Adrenal gland (tissue), 12 donors: ENCODE results near the gene AMPD2. TPM values are rescaled to one million over a fixed set of nuclear protein-coding genes. Genes with fewer than 3 reads are reported as not detected.

Experiments used
- DNase-seq, 7 donors: peaks; one replicate each; pipeline ENCODE4 v3.0.0-alpha.2; 2019 to 2020
- H3K27ac ChIP-seq, 5 donors: fragments of 200-600 bp; sonication (generic) in 4 of 5; 1 replicate in 3 of 5; 2 replicates in 2 of 5; pipeline versions ENCODE4 v1.5.1 to v1.8.0; 2016 to 2020; ENCODE audit warnings: mild to moderate bottlenecking in 1 of 5
- H3K27me3 ChIP-seq: fragments of 200-600 bp; 2 replicates; pipeline ENCODE4 v1.8.0; 2021
- H3K36me3 ChIP-seq, 2 donors: fragments of 200-600 bp; replicated peaks in 1 of 2; 1 replicate in 1 of 2; 2 replicates in 1 of 2; pipeline versions ENCODE4 v1.5.1 to v1.8.0; 2018 to 2022
- H3K4me1 ChIP-seq, 2 donors: fragments of 200-600 bp; replicated peaks in 1 of 2; 1 replicate in 1 of 2; 2 replicates in 1 of 2; pipeline versions ENCODE4 v1.5.1 to v1.8.0; 2018 to 2021
- H3K4me3 ChIP-seq, 4 donors: fragments of 200-600 bp; sonication (generic) in 3 of 4; one replicate each; pipeline ENCODE4 v1.5.1; 2016 to 2018
- H3K9me3 ChIP-seq, 3 donors: fragments of 200-600 bp; sonication (generic) in 1 of 3; replicated peaks in 1 of 3; 1 replicate in 2 of 3; 2 replicates in 1 of 3; pipeline versions ENCODE4 v1.5.1 to v1.8.0; 2016 to 2021
- CTCF ChIP-seq, 6 experiments: fragments of 450-650 bp in 4 of 6; fragments of 200-600 bp in 2 of 6; sonication (generic) in 1 of 6; IDR thresholded peaks; 1 replicate in 5 of 6; 2 replicates in 1 of 6; pipeline versions ENCODE4 v1.5.1 to v1.8.0; 2016 to 2021; ENCODE audit warnings: antibody characterized with exemption in 6 of 6, mild to moderate bottlenecking in 2 of 6, moderate library complexity in 1 of 6
- POLR2A ChIP-seq, 2 donors: fragments of 450-650 bp; IDR thresholded peaks; one replicate each; pipeline ENCODE4 v1.6.1; 2017; ENCODE audit warnings: antibody characterized with exemption in 2 of 2, mild to moderate bottlenecking in 2 of 2, moderate library complexity in 1 of 2
- WGBS, 4 donors: extraction: QIAGEN DNeasy Blood & Tissue Kit in 2 of 4; methylation state at CpG; one replicate each; pipeline versions ENCODE4 v1.1.5 to v1.1.7; 2013 to 2017; 5-methylcytosine and 5-hydroxymethylcytosine counted together
- intact Hi-C, 2 donors: fragments of 100-400 bp; cut with DNase I; formaldehyde crosslinking; loops; one replicate each; pipeline versions ENCODE4 v1.14.1 to v1.15.0; 2022 to 2023
- polyA plus RNA-seq, 3 donors: library from polyadenylated mRNA; stranded (reverse); fragments of 200-250 nt in 2 of 3; fragments of 350-450 nt in 1 of 3; fragmentation: Illumina TruSeq in 1 of 3; extraction: RNeasy Lipid Tissue Mini Kit (QIAGEN cat#74804) in 1 of 3; gene quantifications; one replicate each; pipeline ENCODE4 v1.2.3, GENCODE V29; 2013 to 2014
- total RNA-seq, 9 donors: library from RNA; depleted of rRNA in 4 of 9; stranded (reverse); fragments of >200 nt in 4 of 9; fragments of 120-200 nt in 1 of 9; fragmentation: NEBNext Ultra II Directional in 1 of 9; extraction: Animal tissue kit (Norgen Biotek cat#: 25700) in 1 of 9; gene quantifications; one replicate each; pipeline versions ENCODE4 v1.1.0 to v1.2.4, GENCODE V29; 2013 to 2023
- donor health status: healthy with polysubstance abuse.
- donor health status: Bipolar disorder and iron deficiency.
- donor health status: DM: yes; HTN: yes; CAD: no.
- donor health status: DM: no; HTN: no; CAD: no.
- donor health status: DM: no; HTN: no; CAD: no.
- donor health status: DM: yes; HTN: yes; CAD: no.

The AMPD2 gene
- total and polyA plus RNA-seq, 12 donors, result 28.4 to 170 (median 69.2) TPM

- Histone ChIP-seq H3K4me3 (no peak overlapping the region), H3K27ac (no peak overlapping the region), H3K27me3 (no peaks in the 10 kb centered on the region), H3K4me1 (no peaks in the 10 kb centered on the region), H3K36me3 (peaks cover 0 to 33% of the 10 kb centered on the region in 2 donors), H3K9me3 (no peaks in the 10 kb centered on the region)
- intact Hi-C loops, result no loop called here
- TF ChIP-seq POLR2A (IDR thresholded peaks at IDR 0.05) (no peak), CTCF (IDR thresholded peaks at IDR 0.05) (no peak)
- no peak for DNase-seq
- 82 to 95% (median 93%) methylated on average over 2 of the region's 2 CpGs for WGBS, 4 donors
Measured at GRCh38 chr1:109595531-109595930, 24.1 kb upstream of the AMPD2 start.

DNA sequence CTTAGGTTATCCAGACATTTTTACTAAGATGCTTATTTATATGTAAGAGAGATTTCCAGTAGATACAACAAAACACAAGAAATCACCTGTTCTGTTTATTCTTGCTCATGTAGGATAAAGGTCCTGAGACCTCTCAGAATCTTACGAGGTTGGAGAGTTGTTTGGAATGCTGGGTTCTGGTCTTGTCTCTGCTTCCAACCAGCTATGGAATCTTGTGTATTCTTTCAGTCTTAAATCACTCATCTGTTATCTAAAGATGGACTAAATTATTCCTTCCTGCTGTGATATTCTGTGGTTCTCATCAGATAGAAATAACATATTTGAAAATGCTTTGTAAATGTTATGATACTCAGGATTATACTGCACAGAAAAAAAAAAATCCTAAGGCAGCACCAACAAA lies 21.5 kb upstream of the AMPD2 start:
- no peak for TF ChIP-seq CTCF (IDR thresholded peaks at IDR 0.05)
- TF ChIP-seq POLR2A (IDR thresholded peaks at IDR 0.05), result no peak

DNA sequence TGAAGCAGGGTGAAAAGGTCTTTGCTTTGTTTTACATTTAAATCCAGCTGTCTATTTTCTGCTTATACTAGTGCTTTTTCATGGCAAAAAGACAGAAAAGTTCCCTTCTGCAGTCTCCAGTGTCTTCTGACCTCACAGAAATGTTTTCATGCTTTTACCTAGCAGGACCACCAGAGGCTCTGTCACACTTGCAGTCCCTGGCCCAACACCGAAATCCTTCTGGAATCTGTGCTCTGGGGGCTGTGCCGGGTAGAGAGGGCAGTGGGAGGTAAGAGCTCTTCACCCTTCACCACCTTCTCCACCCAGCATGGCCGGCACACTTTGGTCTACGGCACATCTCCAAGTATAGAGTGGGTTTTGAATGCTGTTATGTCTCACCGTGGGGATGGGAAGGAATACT lies 21.0 kb upstream of the AMPD2 start:
- no peaks in the 10 kb centered on the region for H3K27me3 ChIP-seq
- no peak overlapping the region for H3K27ac ChIP-seq
- H3K4me1 ChIP-seq, result no peaks in the 10 kb centered on the region
- H3K9me3 ChIP-seq, result no peaks in the 10 kb centered on the region
- WGBS, 4 donors, result 83 to 95% (median 88%) methylated on average over 5 of the region's 5 CpGs
- TF ChIP-seq CTCF (IDR thresholded peaks at IDR 0.05), result no peak
- H3K36me3 ChIP-seq, result peaks cover 0 to 8% of the 10 kb centered on the region in 2 donors
- no peak overlapping the region for H3K4me3 ChIP-seq
- DNase-seq, result no peak
- intact Hi-C loops, result no loop called here

More for the DNA sequence above, 21.5 kb upstream of the AMPD2 start:
- H3K27ac ChIP-seq, result no peak overlapping the region
- intact Hi-C loops, result no loop called here
- no peaks in the 10 kb centered on the region for H3K9me3 ChIP-seq
- H3K4me1 ChIP-seq, result no peaks in the 10 kb centered on the region
- no peak overlapping the region for H3K4me3 ChIP-seq
- H3K36me3 ChIP-seq, result peaks cover 0 to 13% of the 10 kb centered on the region in 2 donors
- 71 to 100% (median 85%) methylated on average over 1 of the region's 1 CpG for WGBS, 4 donors
- H3K27me3 ChIP-seq, result no peaks in the 10 kb centered on the region
- DNase-seq, result no peak

GRCh38 chr1:109603229-109603628 lies 16.4 kb upstream of the AMPD2 start:
- H3K4me1 ChIP-seq, result no peaks in the 10 kb centered on the region
- no peaks in the 10 kb centered on the region for H3K27me3 ChIP-seq
- WGBS, 4 donors, result 68 to 77% (median 71%) methylated on average over 3 of the region's 3 CpGs
- H3K9me3 ChIP-seq, result no peaks in the 10 kb centered on the region
- no peak for TF ChIP-seq POLR2A (IDR thresholded peaks at IDR 0.05)
- TF ChIP-seq CTCF (IDR thresholded peaks at IDR 0.05), result no peak
- intact Hi-C loops, result no loop called here
- DNase-seq, result no peak
- H3K36me3 ChIP-seq, result no peaks in the 10 kb centered on the region
- H3K27ac ChIP-seq, result no peak overlapping the region
- no peak overlapping the region for H3K4me3 ChIP-seq
